Ovary (tissue), 9 donors: ENCODE data around the gene APP. TPM values are rescaled to one million over a fixed set of nuclear protein-coding genes. Genes with fewer than 3 reads are reported as not detected.

Experiments used
- DNase-seq, 5 donors: peaks; one replicate each; pipeline ENCODE4 v3.0.0-alpha.2; 2019 to 2020
- H3K27ac ChIP-seq, 2 donors: fragments of 200-600 bp; one replicate each; pipeline versions ENCODE4 v1.5.1 to v1.8.0; 2019 to 2022
- H3K27me3 ChIP-seq: fragments of 200-600 bp; one replicate; pipeline ENCODE4 v1.8.0; 2022
- H3K36me3 ChIP-seq: fragments of 200-600 bp; sonication (generic); one replicate; pipeline ENCODE4 v1.5.1; 2019
- H3K4me1 ChIP-seq: one replicate; pipeline ENCODE4 v1.8.1; 2013; ENCODE audit warnings: mild to moderate bottlenecking, moderate library complexity; ENCODE audit not compliant: insufficient read depth
- H3K4me3 ChIP-seq: fragments of 200-600 bp; sonication (generic); one replicate; pipeline ENCODE4 v1.5.1; 2017
- H3K9me3 ChIP-seq, 2 donors: fragments of 200-600 bp in 1 of 2; sonication (generic) in 1 of 2; one replicate each; pipeline versions ENCODE4 v1.5.1 to v1.8.1; 2013 to 2019; ENCODE audit warnings: mild to moderate bottlenecking in 1 of 2, moderate library complexity in 1 of 2
- CTCF ChIP-seq, 3 donors: fragments of 450-650 bp in 2 of 3; fragments of 200-600 bp in 1 of 3; IDR thresholded peaks; one replicate each; pipeline versions ENCODE4 v1.5.1 to v1.8.0; 2016 to 2022; ENCODE audit warnings: antibody characterized with exemption in 3 of 3, mild to moderate bottlenecking in 1 of 3
- EP300 ChIP-seq: sonication (generic); formaldehyde crosslinking; IDR thresholded peaks from one replicate; pipeline ENCODE4 v1.6.1; 2017; ENCODE audit warnings: antibody characterized with exemption
- POLR2A ChIP-seq: fragments of 450-650 bp; IDR thresholded peaks from one replicate; pipeline ENCODE4 v1.6.1; 2017; ENCODE audit warnings: antibody characterized with exemption, mild to moderate bottlenecking, moderate library complexity
- WGBS, 3 donors: extraction: QIAGEN DNeasy Blood & Tissue Kit in 1 of 3; methylation state at CpG; one replicate each; pipeline versions ENCODE4 v1.1.5 to v1.1.7; 2013 to 2017; 5-methylcytosine and 5-hydroxymethylcytosine counted together
- intact Hi-C, 4 donors: fragments of 100-400 bp; cut with DNase I; formaldehyde crosslinking; loops; one replicate each; pipeline versions ENCODE4 v1.11.0 to v1.15.1; 2022 to 2023
- polyA plus RNA-seq, 2 donors: library from polyadenylated mRNA; stranded (reverse); fragments of 200-250 nt in 1 of 2; fragments of 350-450 nt in 1 of 2; fragmentation: Illumina TruSeq in 1 of 2; extraction: RNeasy Lipid Tissue Mini Kit (QIAGEN cat#74804) in 1 of 2; gene quantifications; one replicate each; pipeline ENCODE4 v1.2.3, GENCODE V29; 2013 to 2014
- total RNA-seq, 7 donors: library from RNA; depleted of rRNA in 2 of 7; stranded (reverse); fragments of >200 nt in 2 of 7; fragmentation: NEBNext Ultra II Directional in 3 of 7; extraction: Animal tissue kit (Norgen Biotek cat#: 25700) in 3 of 7; gene quantifications; one replicate each; pipeline versions ENCODE4 v1.1.0 to v1.2.4, GENCODE V29; 2016 to 2023
- donor health status: DM: no; HTN: no; CAD: no; lungs with moderate emphysema.
- donor health status: DM: no; HTN: no; CAD: no.
- donor health status: Bipolar disorder and iron deficiency.
- donor health status: DM: yes; HTN: yes; CAD: no.
- donor health status: DM: no; HTN: no; CAD: no.
- donor health status: DM: yes; HTN: yes; CAD: no.

APP gene
- total and polyA plus RNA-seq, 9 donors = 211 to 945 (median 364) TPM

- H3K4me1 ChIP-seq = peaks cover 3% of the 10 kb centered on the region
- no peaks in the 10 kb centered on the region for H3K36me3 ChIP-seq
- no peak for DNase-seq
- H3K4me3 ChIP-seq = no peak overlapping the region
- H3K27ac ChIP-seq = no peak overlapping the region
- H3K9me3 ChIP-seq = no peaks in the 10 kb centered on the region
- WGBS, 3 donors = 89 to 95% (median 93%) methylated on average over 1 of the region's 1 CpG
- intact Hi-C loops = no loop called here
- no peaks in the 10 kb centered on the region for H3K27me3 ChIP-seq
- TF ChIP-seq POLR2A (no peak), CTCF (IDR thresholded peaks at IDR 0.05) (no peak), EP300 (no peak)
These were observed 277.4 kb downstream of the APP start for GRCh38 chr21:25893191-25893590.

GRCh38 chr21:25891596-25891995 is 279.0 kb downstream of the APP start:
- no peak for TF ChIP-seq CTCF (IDR thresholded peaks at IDR 0.05)
- no peak for TF ChIP-seq POLR2A
- TF ChIP-seq EP300 = no peak
- Histone ChIP-seq H3K27me3 (no peaks in the 10 kb centered on the region), H3K4me3 (no peak overlapping the region), H3K36me3 (no peaks in the 10 kb centered on the region), H3K27ac (no peak overlapping the region), H3K4me1 (peaks cover 3% of the 10 kb centered on the region), H3K9me3 (no peaks in the 10 kb centered on the region)
- no peak for DNase-seq
- WGBS, 3 donors = 91 to 93% (median 92%) methylated on average over 5 of the region's 5 CpGs
- intact Hi-C loops = no loop called here

GRCh38 chr21:25890001-25890400 is 280.6 kb downstream of the APP start:
- Histone ChIP-seq H3K9me3 (no peaks in the 10 kb centered on the region), H3K4me3 (no peak overlapping the region), H3K27me3 (no peaks in the 10 kb centered on the region), H3K27ac (no peak overlapping the region), H3K36me3 (no peaks in the 10 kb centered on the region), H3K4me1 (peaks cover 5% of the 10 kb centered on the region)
- DNase-seq = no peak
- intact Hi-C loops = no loop called here
- TF ChIP-seq POLR2A = no peak
- TF ChIP-seq EP300 = no peak
- no peak for TF ChIP-seq CTCF (IDR thresholded peaks at IDR 0.05)
- 78 to 90% (median 90%) methylated on average over 2 of the region's 2 CpGs for WGBS, 3 donors

GRCh38 chr21:25888711-25889110 is 281.9 kb downstream of the APP start:
- intact Hi-C loops = loop anchor here in 2 of 4 donors (5.0 to 10.0 kb wide), 2 partner anchors 284 to 816 kb away; partner anchors contain the start of gene APP (in 1 of the 2)
- Histone ChIP-seq H3K4me3 (no peak overlapping the region), H3K4me1 (peaks cover 5% of the 10 kb centered on the region), H3K9me3 (no peaks in the 10 kb centered on the region), H3K27ac (no peak overlapping the region), H3K36me3 (no peaks in the 10 kb centered on the region), H3K27me3 (no peaks in the 10 kb centered on the region)
- no peak for DNase-seq
- WGBS, 3 donors = 88 to 94% (median 90%) methylated on average over 9 of the region's 9 CpGs
- no peak for TF ChIP-seq POLR2A
- TF ChIP-seq CTCF (IDR thresholded peaks at IDR 0.05) = no peak
